ENCODE data around the gene PDE3A.
"Not testable (repeated sequence)": the region's sequence is repeated elsewhere in the genome, so short reads cannot be mapped to it uniquely, and the experiment has no call there.

Gene PDE3A

DNA sequence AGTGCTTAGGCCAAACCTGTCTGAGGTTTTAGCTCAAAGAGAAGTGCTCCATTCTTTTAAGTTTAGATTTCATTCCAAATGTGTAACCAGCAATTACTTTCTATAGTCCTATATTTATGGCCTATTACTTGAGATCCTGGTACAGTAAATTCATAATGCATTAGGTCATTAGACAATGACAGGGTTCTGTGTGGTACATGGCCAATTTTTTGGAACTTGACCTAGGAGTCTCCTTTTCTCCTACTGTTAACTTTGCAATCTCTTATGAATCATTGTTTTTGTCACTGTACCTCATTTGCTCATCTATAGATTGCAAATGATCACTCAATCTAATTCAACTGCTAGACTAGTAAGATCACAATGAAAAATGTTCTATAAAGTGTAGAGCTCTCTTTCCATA lies 136.7 kb downstream of the PDE3A start:
- DNase-seq = no peak

DNA sequence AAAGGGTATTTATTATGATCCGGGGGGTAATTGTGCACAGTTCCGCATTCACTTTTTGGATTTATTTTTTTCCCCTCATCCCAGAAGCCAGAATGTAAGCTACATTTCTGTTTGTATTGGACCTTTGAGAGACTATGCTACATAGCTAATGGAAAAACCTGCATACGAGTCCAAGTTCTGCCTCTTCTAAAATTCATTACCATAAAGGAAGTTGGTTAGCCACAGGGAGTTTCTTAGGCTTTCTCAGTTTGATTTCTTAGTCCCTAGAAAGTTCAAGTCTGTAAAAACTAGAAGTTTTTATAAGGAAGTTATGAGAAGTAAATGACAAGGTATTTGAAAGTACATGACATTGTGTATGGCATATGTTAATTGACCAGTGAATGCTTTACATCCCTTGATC lies 138.7 kb downstream of the PDE3A start:
- DNase-seq = no peak

DNA sequence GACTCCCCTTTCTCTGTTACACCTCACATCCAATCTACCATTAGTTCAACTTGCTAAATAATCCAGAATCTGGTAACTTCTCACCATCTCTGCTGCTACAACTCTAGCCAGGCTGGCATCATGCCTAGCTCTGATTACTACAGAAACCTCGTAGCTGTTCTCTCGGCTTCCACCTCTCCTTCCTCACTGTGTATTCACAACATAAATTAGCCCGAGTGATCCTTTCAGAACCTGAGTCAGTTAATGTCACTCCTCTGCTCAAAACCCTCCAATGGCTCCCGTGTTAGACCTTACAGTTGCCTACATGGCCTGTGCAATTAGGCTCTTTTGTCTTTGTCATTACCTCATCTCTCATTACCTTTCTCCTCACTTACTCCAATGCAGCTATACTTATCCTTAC lies 139.4 kb downstream of the PDE3A start:
- DNase-seq = no peak

DNA sequence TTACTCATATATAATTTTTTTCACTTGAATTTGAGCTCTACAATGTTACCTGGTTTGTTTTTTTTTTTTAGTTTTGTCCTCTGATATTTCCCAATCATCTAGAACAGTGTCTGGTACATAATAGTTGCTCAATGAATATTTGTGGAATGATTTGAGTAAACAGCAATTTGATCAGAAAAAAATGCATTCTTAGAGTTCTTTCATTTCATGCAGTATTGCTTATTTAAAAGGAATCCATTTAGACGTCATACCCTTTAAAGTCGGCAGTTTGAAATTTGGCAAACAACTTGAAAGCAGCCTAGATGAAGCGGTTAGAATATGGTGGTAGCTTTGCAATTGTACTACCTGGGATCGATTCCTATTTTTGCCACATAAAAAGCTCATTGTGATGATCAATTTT lies 140.0 kb downstream of the PDE3A start:
- DNase-seq = no peak

DNA sequence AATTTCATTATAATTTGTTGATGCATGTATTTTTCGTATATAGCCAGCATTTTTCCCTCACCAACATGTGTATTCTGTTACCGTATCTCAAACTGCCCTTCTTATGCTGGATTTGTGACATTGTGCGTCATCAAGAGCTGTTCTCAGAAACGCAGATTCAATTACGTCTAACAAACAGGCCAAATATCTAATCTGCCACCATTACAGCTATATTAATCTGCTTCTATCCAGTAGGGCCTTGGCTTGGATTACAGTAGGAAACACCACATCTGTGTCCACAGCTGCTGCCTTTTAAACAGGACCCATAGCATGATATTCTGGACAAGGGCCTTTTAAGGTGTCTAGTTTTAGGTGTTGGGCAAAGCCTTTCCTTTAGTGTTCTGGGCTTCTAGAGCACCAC lies 140.6 kb downstream of the PDE3A start:
- DNase-seq = no peak

DNA sequence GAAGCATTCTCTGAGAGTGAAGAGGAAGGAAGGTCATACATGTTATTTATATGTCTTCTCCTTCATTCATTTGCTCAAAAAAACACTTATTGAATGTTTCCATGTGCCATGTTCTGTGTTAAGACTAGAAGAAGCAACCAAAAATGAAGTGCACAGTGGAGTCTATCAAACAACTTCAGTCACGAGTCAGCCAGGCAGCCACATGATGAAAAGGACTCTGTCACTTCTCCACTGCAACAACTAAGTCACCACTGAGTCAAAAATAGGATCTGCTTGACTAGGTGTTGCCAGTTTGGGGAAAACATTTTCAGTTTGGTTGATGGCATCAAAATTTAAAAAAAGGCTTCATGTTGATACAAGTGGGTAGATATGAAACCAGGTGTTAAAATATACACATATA lies 142.5 kb downstream of the PDE3A start:
- DNase-seq = no peak

DNA sequence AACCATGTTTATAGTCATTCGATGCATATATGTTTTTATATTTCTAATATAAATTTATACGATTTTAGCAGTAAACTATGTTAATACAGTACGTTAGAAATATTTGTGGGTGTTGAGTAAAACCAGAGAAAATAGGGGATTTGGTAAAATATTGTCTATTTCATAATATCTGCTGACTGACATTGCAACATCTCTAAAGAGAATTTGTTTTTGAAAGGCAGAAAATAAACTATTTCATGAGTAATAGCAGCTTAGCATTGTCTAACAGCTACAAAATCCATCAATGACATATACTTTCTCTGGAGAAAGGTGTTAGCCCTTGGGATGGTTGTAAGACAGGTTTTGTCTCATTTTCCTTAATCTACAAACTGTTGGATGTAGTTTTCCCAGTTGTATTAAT lies 144.9 kb downstream of the PDE3A start:
- DNase-seq = no peak

DNA sequence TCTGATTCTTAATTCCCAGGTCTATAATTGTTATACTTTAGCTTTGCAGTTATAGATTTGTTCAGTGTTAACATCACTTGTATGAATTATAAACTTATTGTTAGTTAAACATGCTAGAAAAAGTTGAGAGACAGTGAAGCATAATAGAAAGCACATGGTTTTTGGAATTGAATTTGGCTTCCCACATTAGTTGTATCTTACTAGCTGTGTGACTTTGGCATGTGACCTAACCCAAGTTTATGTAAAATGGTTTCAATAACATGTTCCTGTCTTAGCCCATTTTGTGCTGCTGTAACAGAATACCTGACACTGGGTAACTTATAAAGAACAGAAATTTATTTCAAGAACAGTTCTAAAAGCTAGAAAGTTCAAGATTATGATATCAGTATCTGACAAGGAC lies 146.3 kb downstream of the PDE3A start:
- no peak for DNase-seq

DNA sequence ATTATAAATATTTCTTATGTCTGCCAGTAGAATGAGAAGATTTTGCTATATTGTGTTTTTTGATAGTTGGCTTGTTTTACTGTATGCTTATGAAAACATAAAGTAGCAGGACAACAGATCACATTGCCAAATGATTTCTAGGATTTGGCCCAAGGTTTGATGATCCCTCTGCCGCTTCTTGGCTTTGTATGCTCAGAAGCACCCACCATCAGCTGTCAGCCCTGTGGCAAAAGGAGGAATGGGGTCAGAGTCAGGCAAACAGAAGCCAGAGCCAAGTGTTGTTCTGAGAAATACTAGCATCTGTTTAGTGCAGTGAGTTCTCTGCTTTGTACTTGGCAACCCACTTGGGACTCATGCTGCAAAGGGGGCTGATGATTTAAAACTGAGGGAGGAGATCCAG lies 152.2 kb downstream of the PDE3A start:
- DNase-seq = no peak

DNA sequence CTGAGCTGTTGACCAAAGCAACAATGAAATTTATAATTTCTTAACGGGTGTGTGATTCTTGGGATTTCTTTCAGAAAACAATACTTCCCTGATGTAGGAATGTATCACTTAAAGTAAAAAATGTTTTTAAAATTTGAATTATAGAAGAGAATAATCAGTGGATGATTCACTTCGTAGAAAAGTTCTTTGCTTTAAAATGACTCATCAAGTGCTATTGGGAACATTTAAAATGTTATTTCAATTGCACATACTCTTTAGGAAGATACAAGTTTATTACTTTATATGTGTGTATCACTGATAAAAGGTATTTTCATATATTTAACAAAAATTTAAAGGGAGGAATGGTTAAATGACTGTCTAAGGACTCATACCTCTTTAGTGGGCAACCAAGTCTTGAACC lies 155.3 kb downstream of the PDE3A start:
- DNase-seq = no peak

DNA sequence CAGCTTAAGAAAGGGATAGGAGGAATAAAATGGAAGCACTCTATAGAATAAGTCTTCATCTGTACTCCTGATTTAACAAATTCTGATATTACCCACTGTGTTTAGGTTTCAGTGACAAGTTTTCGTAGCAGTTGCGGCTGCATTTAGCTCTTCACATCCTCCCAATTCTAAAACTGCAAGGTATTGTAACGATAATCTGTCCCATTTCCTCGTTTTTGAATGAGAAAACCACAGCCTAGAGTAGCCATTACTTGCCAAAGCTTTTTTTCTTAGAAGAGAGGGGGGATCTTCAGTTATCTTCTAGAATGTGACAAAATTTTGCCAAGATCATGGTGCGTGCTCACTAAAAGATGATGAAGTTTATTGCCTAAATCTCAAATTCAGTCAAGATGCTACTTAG lies 155.8 kb downstream of the PDE3A start:
- DNase-seq = no peak

DNA sequence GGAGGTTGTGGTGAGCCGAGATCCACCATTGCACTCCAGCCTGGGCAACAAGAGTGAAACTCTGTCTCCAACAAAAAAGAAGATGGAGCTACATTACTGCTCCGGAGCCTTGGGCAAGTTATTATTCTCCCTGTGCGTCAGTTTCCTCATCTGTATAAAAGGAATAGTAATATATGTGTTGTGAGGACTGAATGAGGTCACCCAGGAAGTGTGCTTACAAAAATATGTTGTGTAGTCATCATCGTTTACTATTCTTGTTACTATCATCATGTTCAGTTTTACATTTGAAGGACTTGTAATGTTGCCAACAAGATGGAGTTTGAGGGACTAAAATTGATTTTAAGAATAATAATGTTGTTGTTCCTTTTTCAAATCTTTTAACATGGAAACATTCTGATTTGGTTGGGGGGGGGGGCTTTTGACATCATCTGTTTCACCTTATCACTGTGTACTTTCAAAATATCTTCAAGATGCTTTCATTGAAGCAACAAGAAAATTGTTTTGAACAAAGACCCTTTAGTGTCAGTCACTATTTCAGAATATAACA lies 156.8 kb downstream of the PDE3A start:
- DNase-seq = no peak

DNA sequence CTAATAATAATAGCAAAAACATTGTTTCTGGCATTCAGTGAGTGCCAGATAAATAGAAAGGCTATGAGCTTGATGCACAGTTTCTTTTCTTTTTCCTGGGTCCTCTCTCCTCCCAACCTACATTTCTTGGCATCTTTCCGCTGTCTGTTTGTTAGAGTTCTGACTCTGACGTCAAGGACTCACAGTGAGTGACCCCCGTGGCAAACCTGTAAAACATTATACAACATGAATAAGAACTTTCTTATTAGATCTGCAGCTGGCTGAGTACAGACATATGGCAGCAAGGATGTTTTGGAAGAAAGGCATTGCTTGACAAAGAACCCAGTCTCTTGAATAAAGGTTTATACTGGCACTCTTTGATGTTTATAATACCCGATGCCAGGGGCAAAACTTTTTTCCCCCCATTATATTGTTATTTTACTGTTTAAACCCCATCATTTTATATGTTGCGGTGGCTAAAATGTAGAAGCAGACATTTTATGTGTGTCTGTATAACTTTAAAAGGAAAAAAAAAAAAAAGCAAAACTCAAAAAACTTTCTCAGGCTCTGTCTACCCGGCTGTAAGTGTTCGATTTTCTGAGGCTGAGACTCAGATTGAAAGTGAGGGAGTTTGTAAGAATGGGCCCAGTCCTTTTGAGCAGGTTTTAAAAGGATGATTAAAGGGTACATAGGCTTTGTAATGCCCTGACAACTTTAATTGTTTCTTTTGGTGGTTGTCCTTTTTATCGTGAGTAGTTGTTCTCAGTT lies 159.3 kb downstream of the PDE3A start:
- no peak for DNase-seq

DNA sequence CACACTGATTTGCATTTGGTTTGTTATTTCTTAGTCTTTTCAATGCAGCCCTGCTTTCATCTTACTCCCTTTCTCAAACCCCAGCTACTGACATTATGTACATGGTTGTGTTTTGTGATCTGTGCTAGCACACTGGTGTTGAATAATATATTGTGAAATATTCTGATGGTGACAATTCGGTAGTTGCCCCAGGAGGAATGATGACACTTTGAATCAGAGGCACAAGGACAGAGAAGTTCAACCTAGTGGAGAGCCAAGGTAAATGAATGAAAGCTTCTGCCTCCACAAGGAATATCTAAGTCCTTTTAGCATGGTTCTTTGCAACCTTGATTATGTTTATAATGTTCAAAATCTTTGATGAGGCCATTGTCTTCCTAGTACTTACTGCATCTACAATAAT lies 159.9 kb downstream of the PDE3A start:
- peak; percentile 12 for DNase-seq

DNA sequence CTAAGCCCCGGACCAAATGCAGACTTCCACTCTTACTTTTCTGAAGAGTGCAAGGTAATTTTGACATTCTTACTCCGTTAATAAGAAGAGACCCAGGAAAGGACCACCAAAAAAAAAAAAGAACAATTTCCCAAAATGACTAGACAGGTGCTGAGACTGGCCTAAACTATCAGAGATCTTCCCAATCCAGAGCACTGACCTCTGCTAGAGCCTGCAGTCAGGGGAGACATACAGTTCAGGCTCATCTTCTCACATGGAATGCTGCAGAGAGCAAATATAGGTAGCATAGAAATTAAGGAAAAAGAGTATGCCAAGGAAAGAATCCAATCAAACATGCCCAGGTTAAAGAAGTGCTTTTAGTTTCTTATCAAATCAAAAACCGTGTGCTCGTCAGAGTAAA lies 177.9 kb downstream of the PDE3A start:
- DNase-seq = no peak

DNA sequence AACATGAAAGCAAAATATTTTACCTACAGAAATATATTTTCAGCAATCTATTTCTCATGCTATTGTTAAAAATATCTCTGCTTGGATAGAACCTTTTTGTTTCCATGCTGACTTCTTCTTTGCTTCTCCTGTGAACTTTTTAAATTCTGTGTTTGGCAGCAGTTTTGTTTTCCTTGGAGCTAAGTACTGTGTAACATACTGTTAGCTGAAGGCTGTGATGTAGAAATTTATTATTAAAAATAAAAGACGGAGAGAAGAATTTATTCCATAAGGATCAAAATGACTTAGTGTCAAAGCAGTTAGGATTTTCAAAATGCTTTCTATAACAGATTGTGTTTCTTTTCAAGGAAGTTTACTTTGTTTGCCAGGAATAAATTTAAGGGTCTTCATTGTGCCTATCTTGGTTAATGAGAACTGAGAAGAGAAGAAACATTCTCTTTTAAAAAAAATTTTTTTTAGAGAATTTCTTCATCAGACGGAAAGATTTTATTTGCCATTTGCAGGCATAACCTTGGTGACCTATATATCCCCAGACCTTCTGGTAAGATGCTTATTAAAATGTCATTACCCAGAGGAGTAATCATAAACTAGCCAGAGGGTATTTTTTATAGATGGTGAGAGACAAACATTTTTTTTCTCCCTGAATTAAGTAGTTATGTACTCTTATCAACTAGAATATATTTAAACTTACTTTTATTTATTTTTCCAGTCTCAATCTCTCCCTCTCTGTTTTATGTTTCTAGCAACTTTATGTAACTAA lies 179.7 kb downstream of the PDE3A start:
- DNase-seq = no peak

DNA sequence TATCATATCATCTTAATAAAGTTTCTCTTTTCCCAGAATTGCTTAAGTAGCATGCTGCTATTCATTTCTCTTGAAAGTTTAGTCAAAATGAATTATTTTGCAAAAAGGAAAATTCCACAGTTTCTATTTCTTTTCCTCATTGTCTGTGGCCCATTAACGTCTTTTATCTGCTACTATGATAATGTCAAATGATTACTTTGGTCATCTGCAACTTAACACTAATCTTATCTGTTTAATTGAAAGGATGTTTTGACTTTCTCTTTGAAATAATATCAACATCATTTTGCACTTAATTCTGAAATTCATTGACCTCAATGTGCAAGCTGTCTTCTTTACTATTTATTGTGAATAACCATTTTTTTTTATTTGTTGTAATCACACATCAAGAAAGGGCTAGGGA lies 180.3 kb downstream of the PDE3A start:
- no peak for DNase-seq

DNA sequence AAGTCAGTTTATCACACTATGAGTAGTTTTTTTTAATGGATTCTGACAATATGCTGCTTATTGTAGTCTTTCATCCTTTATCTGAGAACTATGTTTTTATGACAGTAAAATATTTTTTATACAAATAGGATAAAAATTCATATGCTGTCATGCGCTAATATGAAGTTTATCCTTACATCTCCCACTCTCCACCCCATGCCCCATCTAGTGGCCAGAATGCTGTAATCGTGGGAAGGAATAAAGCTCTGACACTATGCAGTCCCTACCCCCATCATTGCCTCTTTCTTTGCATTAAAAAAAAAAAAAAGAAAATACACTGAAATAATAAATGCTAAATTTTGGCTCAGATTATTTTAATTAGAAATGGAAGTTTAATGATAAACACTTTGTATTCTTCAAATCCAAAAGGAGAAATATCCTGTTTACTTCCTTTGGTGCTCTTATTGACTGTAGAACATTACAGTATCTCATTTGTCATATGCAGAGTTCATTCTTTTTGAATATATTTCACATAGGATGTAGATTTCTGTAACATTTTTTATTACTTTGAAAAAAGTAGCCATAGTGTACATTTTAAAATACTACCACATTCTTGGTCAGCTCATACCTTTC lies 180.9 kb downstream of the PDE3A start:
- peak; percentile 62 for DNase-seq

DNA sequence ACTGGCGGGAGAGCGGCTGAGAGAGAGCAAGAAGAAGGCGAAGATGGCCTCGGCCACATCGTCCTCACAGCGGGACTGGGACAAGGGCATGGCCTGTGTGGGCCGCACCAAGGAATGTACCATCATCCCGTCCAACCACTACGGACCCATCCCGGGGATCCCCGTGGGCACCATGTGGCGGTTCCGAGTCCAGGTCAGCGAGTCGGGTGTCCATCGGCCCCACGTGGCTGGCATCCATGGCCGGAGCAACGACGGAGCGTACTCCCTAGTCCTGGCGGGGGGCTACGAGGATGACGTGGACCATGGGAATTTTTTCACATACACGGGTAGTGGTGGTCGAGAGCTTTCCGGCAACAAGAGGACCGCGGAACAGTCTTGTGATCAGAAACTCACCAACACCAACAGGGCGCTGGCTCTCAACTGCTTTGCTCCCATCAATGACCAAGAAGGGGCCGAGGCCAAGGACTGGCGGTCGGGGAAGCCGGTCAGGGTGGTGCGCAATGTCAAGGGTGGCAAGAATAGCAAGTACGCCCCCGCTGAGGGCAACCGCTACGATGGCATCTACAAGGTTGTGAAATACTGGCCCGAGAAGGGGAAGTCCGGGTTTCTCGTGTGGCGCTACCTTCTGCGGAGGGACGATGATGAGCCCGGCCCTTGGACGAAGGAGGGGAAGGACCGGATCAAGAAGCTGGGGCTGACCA lies 183.6 kb downstream of the PDE3A start:
- DNase-seq = not testable (repeated sequence)

DNA sequence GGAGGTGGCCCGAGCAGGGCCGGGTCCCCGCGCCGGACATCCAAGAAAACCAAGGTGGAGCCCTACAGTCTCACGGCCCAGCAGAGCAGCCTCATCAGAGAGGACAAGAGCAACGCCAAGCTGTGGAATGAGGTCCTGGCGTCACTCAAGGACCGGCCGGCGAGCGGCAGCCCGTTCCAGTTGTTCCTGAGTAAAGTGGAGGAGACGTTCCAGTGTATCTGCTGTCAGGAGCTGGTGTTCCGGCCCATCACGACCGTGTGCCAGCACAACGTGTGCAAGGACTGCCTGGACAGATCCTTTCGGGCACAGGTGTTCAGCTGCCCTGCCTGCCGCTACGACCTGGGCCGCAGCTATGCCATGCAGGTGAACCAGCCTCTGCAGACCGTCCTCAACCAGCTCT lies 184.2 kb downstream of the PDE3A start:
- not testable (repeated sequence) for DNase-seq

DNA sequence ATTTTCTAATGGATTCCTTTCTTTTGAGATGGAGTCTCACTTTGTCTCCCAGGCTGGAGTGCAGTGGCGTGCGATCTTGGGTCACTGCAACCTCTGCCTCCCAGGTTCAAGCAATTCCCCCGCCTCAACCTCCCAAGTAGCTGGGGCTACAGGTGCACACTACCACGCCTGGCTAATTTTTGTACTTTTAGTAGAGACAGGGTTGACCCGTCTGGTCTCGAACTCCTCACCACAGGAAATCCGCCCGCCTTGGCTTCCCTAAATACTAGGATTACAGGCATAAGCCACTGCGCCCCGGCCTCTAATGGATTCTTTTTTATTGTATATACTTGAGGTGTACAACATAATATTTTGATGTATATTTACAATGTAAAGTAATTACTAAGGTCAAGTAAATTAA lies 186.7 kb downstream of the PDE3A start:
- no peak for DNase-seq

DNA sequence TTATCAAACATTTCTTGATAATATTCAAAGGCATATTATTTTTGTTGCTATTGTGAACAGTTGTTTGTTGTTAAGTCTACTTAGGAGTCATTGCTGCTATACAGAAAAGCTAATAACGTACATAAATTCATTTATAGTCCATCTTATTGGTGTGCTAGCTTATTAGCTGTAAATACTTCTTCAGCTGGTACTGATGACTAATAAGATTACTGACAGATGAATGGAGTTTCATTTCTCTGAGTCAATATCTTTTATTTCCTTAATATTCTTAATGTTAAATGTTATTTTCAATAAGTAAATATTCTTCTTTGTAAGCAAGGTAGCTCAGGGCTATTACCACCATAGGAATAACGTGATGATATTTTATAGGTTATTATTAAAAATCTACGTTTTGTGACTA lies 187.4 kb downstream of the PDE3A start:
- DNase-seq = no peak

DNA sequence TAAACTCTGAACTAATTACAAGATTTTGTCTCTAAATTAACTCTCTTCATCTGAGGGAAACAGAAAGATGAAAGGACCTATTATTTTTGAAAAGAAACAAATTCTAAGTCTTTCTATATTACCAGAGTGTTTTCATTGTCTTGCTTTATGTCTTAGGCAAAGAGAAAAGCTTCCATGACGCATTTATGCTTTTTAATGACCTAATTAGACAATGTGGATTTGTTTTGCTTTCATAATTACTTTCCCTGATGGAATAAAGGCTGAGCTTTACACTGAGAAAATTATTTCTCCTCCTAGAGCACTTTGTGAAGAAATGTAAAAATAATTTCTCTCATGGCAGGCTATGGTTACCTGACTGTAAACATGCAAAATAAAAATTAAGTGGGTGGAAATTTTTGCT lies 188.8 kb downstream of the PDE3A start:
- DNase-seq = no peak

Measured in OCI-M1 (cell line).